Myocyte (in vitro differentiated cells): ENCODE results near the gene SRGAP1. TPM values are rescaled to one million over a fixed set of nuclear protein-coding genes. Genes with fewer than 3 reads are reported as not detected.
"Not testable (repeated sequence)": the region's sequence is repeated elsewhere in the genome, so short reads cannot be mapped to it uniquely, and the experiment has no call there.

ENCODE experiments used
- DNase-seq: peaks from one replicate; pipeline ENCODE4 v3.0.0-alpha.2; 2012; ENCODE audit warnings: low read depth
- total RNA-seq: library from RNA; depleted of rRNA; stranded (reverse); fragments of >200 nt; gene quantifications from 2 replicates; pipeline ENCODE4 v1.2.3, GENCODE V29; 2014

The SRGAP1 gene
- total RNA-seq, 1 donor from 2014 or later: 2.1 TPM

DNA sequence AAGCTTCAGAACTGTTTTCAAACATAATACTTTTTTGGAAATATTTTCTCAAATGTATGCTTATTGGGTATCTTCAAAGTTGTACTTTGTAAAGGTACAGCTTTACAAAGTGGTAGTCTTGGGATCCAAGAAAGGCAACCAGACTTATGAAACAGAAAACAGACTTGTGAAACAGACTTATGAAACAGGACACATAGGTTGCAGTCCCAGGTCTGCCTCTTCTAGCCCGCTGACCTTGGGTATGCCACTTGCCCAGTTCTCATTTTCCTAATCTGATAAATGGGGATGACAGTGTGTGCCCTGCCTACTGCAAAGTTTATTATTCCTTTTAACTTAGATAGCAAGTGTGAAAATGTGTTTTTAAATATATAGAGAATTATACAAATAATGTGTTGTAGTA lies 263.3 kb downstream of the SRGAP1 start:
- no peak for DNase-seq

DNA sequence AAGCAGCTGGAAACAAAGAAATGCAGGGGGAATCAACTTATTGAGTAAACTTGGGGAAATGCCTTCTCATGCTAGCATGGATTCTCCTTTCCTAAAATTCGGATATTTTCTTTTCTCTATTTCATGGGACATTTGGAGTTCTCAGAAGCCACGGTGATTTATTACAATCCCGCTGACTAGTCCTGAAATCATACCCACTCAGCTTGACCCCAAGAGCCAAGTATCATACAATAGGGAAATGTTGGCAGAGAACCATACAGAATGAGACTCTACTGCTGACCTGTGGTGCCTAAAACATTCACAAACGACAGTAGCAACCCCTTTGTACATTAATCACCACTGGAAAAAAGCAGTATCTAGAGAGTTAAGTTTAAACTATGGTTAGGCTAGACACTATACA lies 265.2 kb downstream of the SRGAP1 start:
- no peak for DNase-seq

DNA sequence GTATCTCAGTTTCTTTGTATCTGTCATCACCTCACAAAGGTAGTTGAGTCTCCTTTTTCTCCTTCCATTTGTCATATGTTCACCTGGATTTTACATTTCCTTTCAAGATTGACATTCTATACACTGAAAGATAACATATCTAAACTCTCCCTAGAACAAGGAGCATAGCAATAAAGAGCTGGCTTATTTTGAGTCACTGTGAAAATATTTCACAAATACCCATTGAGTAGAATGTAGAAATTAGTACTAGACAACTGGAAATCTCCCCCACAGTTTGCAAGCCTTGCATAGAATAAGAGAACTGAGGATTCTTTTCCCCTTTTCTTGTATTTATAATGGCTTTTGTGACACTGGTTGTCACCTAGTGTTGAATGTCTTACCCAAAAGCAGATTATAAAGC lies 266.4 kb downstream of the SRGAP1 start:
- no peak for DNase-seq

DNA sequence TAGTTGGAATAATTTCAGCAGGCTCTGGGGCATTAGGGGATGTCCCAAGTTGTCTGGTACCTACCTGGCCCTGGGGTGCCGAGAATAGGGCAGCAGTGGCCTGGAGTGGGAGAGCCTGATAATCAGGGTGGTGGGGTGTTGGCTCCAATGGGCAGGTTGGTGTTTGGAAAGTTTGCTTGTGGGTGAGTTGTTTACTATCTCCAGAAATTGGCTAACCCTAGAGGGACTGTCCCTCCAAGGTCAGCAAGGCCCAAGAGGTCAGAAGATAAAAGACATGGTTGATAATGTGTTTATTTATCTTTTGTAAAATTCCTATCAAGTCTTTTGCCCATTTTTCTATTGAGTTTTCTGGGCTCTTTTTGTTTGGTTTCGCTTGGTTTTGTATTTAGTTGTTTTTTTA lies 272.5 kb downstream of the SRGAP1 start:
- DNase-seq: no peak

DNA sequence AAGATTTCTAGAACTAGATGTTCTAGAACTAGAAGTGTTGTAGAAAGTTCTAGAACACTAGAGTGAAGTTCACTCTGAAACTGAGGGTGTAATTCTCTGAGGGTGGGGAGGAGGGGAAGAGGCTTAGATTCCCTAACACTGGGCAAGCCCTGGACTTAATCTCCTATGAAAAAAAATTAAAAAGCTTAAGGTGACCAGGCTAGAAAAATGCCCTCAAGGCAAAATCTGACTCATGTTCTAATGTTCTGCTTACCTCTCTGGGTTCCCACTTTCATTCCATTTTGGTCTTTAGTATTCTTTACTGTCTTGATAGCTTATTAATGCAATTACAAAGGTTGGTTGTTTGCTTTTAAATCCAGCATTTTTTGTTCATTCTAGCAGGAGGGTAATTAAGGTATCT lies 276.1 kb downstream of the SRGAP1 start:
- no peak for DNase-seq

DNA sequence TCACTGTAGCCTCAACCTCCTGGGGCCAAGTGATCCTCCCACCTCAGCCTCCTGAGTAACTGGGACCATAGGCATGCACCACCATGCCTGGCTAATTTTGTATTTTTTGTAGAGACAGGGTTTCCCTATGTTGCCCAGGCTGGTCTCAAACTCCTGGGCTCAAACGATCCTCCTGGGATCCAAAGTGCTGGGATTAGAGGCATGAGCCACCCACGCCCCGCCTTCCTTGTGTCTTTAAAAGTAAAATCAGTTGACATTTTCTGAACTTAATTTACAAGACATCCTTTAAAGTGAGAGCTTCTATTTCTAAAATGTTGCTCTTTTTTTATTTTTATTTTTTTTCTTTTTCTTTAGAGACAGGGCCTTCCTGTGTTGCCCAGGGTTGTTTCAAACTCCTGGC lies 276.6 kb downstream of the SRGAP1 start:
- DNase-seq: not testable (repeated sequence)

DNA sequence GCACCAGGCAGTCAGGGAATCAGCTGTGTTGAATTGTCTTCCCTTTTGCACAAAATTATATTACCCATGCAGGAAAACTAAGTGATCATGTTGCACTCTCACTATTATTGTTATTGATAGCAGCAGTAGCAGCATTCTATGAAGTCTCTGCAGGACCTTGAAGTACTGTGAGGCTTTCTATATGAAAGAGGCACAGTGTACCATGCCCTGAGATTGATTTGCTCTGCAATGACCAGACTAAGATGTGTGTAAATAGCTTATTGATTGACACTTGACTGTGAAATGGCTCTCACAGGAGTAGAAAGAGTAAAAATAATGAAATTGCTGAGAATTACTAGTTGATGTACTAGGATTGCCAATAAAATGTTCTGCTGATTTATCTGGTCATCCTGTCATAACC lies 277.7 kb downstream of the SRGAP1 start:
- no peak for DNase-seq

DNA sequence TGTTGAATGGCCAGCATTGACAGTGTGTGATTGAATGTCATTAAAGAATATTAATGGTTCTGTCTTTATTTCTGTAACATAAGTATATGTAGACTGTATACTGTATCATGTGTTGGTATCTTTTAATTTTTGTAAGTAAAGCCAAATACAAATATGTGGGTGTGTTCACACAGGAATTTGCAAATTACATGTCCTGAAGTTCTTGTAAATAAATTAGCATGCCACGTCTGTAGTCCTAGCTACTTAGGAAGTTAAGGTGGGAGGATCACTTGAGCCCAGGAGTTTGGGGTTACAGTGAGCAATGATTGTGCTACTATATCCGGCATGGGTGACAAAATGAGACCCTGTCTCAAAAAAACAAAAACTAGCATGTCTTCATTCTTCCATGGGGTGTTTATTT lies 278.5 kb downstream of the SRGAP1 start:
- no peak for DNase-seq

DNA sequence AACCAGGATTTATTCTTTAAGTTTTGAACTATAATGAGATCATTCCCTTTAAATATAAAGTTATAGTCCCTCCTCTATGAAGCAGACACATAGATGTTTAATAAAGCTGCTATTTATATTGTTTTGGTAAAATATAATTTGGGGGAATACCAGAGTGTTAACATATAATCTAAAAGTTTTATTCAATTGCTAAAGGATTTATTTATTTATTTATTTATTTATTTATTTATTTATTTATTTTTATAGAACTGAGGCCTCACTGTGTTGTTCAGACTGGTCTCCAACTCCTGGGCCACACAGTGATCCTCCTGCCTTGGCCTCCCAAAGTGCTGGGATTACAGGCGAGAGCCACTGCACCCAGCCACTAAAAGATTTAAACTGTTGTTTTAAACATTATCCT lies 278.9 kb downstream of the SRGAP1 start:
- DNase-seq: no peak

DNA sequence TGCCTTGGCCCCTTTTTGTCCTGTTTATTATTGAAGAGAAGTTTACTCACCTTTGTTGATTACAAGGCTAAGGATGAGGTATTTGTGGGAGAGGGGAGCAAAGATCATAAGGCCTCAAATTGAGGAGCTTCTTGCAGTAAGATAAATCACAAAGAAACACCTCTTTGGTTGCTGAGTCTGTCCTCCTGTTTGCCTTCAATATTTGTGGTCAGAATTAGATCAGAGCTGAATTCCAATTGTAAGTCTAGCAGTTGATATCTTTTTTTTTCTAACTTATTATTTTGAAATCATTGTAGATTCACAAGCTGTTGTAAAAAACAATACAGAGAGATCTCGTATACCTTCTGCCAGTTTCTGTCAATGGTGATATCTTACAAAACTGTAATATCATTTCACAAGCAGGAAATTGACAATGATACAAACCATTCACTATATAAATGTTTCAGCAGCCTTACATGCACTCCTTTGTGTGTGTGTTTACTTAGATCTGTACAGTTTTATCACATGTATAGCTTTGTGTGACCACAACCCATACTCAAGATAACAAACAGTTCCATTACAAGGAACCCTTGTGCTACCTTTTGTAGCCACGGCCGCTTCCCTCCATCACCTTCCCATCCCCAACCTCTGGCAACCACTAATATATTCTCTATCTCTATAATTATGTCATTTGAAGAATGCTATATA lies 280.2 kb downstream of the SRGAP1 start:
- no peak for DNase-seq

DNA sequence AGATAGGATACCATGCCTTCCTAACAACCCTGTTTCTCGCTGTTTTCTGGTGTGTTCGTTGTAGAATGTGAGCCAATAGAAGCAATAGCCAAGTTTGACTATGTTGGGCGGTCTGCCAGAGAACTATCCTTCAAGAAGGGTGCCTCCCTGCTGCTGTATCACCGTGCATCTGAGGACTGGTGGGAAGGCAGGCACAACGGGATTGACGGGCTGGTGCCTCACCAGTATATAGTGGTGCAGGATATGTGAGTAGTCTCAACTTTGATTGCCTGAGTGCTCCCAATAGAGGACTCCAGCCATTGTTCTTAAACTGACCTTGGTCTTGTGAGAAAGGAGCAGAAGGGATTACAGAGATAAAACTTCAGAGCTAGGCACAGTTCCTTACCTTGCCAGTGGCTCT lies 281.4 kb downstream of the SRGAP1 start:
- no peak for DNase-seq

DNA sequence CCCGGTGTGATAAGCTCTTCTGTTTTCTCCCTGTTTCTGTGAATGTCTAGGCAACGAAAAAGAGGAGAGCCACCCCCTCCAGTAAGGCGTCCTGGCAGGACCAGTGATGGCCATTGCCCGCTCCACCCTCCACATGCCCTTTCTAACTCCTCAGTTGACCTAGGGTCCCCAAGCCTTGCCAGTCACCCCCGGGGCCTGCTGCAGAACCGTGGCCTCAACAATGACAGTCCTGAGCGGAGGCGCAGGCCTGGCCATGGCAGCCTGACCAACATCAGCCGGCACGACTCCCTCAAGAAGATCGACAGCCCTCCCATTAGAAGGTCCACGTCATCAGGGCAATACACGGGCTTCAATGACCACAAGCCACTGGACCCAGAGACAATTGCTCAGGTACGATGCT lies 283.3 kb downstream of the SRGAP1 start:
- DNase-seq: no peak

DNA sequence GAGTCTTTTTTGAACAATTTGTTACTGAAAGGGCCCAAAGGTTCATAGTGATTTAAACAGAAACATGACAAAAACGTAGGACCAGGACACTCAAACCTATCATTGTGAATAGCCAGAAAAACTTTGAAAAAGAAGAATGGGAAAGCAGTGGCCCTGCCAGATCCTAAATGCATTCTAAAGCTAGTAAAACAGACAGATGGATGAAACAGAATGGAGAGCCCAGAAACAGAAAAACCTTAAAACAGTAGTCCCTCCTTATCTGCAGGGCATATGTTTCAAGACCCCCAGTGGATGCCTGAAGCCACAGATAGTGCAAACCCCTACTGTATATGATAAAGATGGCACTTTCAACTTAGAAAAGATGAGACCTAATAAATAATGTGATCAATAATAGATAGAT lies 283.9 kb downstream of the SRGAP1 start:
- DNase-seq: no peak

DNA sequence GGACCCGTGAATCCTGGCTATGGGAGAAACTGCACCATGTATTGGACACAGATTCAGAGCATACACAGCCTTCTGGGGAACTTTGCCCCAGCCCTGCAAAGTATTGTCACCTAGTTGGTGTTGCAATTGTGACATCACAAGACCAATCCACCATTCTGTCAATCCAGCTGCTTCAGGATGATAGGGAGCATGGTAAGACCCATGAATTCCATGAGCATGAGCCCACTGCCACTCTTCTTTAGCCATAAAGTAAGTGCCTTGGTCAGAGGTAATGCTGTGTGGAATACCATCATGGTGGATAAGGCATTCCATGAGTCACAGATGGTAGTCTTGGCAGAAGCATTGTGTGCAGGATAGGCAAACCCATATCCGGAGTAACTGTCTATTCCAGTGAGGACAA lies 286.0 kb downstream of the SRGAP1 start:
- DNase-seq: not testable (repeated sequence)

DNA sequence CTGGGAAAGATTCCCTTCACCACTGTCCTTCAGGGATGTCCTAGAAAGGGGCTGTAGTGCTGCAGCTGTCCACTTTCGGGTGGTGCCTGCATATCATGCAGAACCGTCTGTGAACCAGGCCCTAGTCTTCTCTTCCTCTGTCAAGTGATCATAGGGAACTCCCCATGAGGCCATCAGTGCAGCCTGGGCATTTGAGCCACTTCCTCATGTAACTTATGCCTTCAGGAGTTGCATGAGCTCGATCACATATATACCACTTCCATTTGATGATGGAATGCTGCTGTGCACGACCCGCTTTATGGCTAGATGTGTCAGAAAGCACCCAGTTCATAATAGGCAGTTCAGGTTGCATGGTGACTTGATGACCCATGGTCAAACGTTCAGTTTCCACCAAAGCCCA lies 287.0 kb downstream of the SRGAP1 start:
- not testable (repeated sequence) for DNase-seq

DNA sequence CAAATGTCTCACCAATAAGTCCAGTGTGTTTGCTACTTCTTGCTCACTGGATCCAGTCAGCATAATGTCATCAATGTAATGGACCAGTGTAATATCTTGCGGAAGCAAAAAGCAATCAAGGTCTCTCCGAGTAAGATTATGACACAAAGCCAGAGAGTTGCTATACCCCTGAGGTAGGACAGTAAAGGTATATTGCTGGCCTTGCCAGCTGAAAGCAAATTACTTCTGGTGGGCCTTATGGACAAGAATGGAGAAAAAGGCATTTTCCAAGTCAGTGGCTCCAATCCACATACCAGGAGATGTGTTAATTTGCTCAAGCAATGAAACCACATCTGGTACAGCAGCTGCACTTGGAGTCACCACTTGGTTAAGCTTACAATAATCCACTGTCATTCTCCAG lies 288.2 kb downstream of the SRGAP1 start:
- not testable (repeated sequence) for DNase-seq

DNA sequence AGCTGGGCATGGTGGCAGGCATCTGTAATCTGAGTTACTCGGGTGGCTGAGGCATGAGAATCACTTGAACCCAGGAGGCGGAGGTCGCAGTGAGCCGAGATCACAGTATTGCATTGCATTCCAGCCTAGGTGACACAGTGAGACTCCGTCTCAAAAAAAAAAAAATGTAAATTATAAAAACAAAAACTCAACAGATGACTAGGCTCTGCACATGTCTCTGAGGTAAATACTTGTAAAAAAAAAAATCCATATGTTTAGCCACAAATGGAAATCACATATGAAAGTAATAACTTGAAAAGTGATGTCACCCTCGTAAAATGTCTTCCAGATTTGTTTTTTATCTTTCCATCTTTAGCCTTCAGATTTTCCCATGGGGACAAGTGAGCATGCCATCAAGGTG lies 292.6 kb downstream of the SRGAP1 start:
- no peak for DNase-seq

DNA sequence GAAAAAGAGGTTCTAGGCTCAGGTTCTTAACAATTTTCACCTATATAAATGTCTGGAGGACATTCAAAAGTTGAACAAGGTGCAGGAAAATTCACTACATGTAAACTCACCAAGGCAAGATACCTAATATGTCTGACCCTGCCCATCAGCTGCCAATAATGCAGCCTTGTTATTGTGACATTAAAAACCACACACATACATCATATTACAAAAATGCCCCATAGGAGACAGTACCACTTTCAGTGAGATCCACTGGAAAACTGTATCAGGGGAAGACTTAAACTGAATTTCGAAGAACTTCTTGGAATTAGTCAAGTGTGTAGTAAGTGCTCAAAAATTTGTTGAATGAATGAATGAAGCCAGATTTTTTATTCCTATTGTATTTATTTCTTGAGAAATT lies 294.5 kb downstream of the SRGAP1 start:
- no peak for DNase-seq

DNA sequence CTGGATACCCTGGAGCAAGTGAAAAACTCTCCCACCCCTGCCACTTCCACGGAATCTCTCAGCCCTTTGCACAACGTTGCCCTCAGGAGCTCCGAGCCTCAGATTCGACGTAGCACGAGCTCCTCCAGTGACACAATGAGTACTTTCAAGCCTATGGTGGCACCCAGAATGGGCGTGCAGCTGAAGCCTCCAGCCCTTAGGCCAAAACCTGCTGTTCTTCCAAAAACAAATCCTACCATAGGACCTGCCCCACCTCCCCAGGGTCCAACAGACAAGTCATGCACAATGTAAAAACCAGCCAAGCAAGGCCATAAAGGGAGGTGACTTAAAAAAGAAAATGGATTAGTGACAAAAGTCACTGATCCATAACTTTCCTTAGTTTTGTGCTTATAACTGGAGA lies 297.9 kb downstream of the SRGAP1 start:
- no peak for DNase-seq

DNA sequence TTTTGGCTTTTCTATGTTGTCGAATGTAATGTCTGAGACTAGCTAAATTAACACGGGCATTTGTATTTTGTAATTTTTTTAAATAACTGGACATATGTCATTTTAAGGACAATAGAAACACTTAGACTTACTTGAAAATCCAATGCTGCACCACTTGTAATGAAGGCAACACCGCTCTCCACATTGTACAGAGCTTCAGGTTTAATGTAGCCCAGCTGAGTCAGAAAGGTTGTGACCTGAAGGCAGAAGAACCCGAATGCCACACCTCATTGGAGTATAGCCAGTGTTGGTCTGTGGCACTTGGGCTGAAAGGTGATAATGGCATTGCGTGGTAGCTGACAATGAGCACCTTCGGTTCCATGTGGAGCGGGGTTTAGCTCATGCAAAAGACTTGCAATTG lies 298.3 kb downstream of the SRGAP1 start:
- no peak for DNase-seq

DNA sequence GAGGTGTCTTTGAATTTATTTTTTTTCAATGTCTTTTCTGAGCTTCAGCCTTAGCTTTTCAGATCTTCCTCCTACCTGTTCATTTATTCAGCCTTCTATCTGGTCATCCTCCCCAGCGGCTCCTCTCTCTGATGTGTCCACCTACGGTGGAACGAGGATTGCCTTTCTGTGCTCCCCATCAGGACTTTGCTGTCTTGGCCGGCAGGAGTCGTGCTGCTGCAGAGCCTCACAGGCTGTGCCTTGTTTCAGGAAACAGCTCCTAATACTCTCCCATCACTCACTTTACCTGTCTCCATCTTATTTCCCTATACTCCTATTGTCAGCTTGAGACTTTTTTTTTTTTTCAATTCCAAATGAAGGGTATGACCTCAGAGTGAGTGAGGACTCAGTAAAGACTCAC lies 300.7 kb downstream of the SRGAP1 start:
- DNase-seq: no peak

DNA sequence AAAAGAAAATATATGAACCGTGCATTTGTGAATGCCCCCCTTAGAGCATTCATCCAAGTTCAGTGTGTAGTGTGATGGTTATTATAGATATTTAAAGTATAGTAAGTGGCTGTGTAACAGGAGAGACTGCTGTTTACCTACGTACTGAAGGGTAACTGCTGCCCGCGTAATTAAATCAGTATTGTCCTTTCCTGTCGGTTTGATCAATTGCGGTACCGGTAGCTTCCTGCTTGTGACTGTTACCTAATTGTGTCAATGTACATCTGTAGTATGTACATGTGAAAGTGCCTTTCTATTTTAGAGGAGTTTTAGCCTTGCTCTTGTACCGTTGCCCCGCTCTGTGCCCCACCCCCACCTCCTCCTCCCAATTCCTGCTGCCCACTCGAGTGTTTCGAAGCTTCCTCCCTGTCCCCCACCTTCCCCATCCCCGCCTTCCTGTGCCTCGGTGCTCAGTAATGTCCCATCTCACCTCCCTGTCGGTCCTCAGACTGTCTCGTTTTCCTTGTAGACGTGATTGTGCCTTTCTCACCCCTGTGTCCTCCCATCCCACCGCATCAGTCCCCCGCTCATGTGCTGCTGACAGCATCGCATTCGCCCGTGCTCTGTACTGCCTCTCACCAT lies 302.6 kb downstream of the SRGAP1 start:
- no peak for DNase-seq

DNA sequence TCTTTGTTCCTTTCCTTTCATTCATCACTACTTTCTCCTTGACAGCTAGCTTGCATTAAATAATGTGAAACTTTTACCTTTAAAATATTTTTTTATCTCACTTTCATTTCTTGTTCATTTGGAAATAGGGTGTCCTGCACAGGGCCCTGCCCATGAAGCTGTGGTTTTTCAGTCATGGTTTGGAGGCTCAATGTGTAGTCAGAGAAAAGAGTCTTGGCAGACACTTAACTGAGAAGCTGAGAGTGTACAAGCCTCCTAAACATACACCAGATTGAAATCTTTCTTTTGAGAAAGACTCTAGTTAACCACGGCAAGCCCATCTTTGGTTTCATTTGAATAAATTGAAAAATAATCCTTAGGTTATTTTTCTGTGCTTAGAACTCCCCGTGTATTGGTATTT lies 303.4 kb downstream of the SRGAP1 start:
- no peak for DNase-seq
